PFSK-1 (cell line): ENCODE measurements around the gene PRPS2.

Experiments
- FOXP2 ChIP-seq: optimal IDR thresholded peaks from 2 replicates; pipeline ENCODE3; 2011; ENCODE audit warnings: borderline replicate concordance, control low read depth, inconsistent platforms; ENCODE audit not compliant: insufficient read depth; ENCODE audit errors: extremely low read length, extremely low read depth
- POLR2AphosphoS5 ChIP-seq: IDR thresholded peaks from 2 replicates; pipeline ENCODE4 v1.6.1; 2012; ENCODE audit warnings: low read depth, mild to moderate bottlenecking, control low read depth, low read length, moderate library complexity
- REST ChIP-seq, 2 experiments: IDR thresholded peaks; 2 replicates each; pipeline versions ENCODE4 v1.6.1 to v1.8.0; 2011 to 2012; ENCODE audit warnings: low read depth in 2 of 2, low read length in 2 of 2, control low read depth in 1 of 2, inconsistent platforms in 1 of 2, mild to moderate bottlenecking in 1 of 2, moderate library complexity in 1 of 2; ENCODE audit not compliant: insufficient read depth in 1 of 2
- SIN3A ChIP-seq: IDR thresholded peaks from 2 replicates; pipeline ENCODE4 v1.6.1; 2012; ENCODE audit warnings: mild to moderate bottlenecking, low read length, moderate library complexity, borderline replicate concordance; ENCODE audit not compliant: insufficient read depth
- TAF1 ChIP-seq: IDR thresholded peaks from 2 replicates; pipeline ENCODE4 v1.6.1; 2012; ENCODE audit warnings: low read length, control low read depth, borderline replicate concordance; ENCODE audit not compliant: insufficient read depth

The PRPS2 gene

GRCh38 chrX:12758291-12758690, 32.9 kb upstream of the PRPS2 start:
- TF ChIP-seq SIN3A (no peak), POLR2AphosphoS5 (no peak), TAF1 (no peak), REST (IDR thresholded peaks at IDR 0.05; ENCODE audit: insufficient read depth in 1 of 2, low read depth in 2 of 2, low read length in 2 of 2) (no peak), FOXP2 (no peak)

DNA sequence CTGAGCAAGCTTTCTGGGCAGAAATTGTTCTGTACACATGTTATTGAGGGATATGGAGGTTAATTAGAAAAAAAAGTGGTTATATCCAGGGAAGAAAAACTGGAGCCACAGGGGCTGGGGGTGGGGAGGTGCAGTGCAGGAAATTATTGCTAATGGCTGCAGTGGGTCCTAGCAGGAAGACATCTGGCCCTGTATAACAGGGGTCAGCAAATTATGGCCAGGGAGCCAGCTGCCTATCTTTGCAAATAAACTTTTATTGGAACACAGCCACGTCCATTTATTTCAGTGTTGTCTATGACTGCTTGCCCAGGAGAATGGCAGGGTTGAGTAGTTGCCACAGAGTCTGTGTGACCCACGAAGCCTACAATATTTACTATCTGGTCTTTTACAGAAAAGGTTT, 23.4 kb upstream of the PRPS2 start:
- no peak for TF ChIP-seq FOXP2
- no peak for TF ChIP-seq POLR2AphosphoS5
- no peak for TF ChIP-seq REST (IDR thresholded peaks at IDR 0.05; ENCODE audit: insufficient read depth in 1 of 2, low read depth in 2 of 2, low read length in 2 of 2)
- TF ChIP-seq SIN3A: no peak
- TF ChIP-seq TAF1: no peak

DNA sequence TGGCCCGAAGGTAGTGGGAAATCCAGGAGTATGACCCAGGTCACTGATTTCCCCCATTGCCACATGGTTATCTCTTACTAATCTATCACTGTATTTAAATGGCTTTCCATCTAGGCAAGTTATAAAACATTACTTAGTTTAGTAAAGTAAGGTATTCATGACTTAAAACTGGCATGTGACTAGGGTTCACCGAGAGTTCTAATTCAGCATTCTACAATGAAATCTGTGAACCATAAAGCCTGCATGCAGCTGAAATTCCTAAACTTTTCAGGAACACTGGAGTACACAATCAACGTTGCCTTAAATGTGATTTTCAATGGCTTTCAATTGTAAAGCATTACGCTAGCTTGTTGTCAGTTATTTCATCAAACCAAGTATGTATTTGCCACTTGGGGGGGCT, 22.7 kb upstream of the PRPS2 start:
- TF ChIP-seq REST (IDR thresholded peaks at IDR 0.05; ENCODE audit: insufficient read depth in 1 of 2, low read depth in 2 of 2, low read length in 2 of 2) (no peak), TAF1 (no peak), SIN3A (no peak), POLR2AphosphoS5 (no peak), FOXP2 (no peak)

DNA sequence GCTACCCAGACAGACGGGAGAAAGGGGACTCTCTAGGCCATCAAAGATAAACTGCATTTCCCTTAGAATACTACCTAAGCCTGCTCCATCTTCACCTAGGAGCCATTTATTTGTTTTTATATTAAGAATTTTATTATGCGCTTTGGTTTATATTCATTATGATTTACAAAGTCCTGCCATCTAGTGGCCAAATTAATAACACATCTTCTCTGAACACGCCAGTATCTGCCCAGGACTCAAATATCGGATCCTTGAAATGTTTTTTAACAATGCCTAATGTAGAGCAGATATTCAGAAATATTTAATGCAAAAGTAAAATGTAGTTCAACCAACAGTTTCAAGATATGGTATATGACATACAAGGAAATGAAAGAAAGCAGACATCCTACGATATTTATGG, 20.8 kb upstream of the PRPS2 start:
- no peak for TF ChIP-seq REST (IDR thresholded peaks at IDR 0.05; ENCODE audit: insufficient read depth in 1 of 2, low read depth in 2 of 2, low read length in 2 of 2)
- TF ChIP-seq POLR2AphosphoS5: no peak
- TF ChIP-seq TAF1: no peak
- no peak for TF ChIP-seq FOXP2
- no peak for TF ChIP-seq SIN3A

DNA sequence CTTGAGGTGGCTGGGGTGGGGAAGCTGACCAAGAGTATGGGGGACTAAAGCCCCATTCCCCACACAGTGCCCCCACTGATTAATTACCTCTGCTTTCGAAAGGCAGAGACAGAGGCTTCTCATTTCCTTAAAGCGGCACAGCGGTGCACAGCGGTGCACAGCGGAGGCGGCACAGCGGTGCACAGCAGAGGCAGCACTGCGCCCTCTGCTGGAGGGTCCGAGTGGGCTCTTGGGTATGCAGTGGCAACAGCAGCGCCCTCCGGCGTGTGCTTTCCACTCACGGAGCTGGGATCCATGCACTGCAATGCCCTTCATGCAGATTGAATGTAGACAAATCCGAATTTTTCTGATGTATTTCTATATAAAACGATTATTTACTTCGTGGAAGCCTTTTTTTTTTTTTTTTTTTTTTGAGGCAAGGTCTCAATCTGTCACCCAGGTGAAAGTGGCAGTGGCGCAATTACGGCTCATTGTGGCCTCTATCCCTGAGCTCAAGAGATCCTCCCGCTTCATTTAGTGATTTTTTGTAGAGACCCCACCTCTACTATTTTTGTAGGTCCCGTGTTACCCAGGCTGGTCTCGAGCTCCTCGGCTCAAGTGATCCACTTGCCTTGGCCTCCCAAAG, 19.7 kb upstream of the PRPS2 start:
- TF ChIP-seq SIN3A (no peak), FOXP2 (peak; percentile 63)
